Measurements from ENCODE around the gene SLC45A3. TPM values are rescaled to one million over a fixed set of nuclear protein-coding genes. Genes with fewer than 3 reads are reported as not detected.

The SLC45A3 gene
- polyA plus RNA-seq, 1 donor (not counting 4 experiments of a cell fraction or from before 2014, with no cell fraction given), result 2.5 TPM

- Histone ChIP-seq H3K27ac (ENCODE audit: control insufficient read depth, insufficient read depth, low read length) (no peak overlapping the region), H3K4me2 (ENCODE audit: control insufficient read depth, extremely low read depth, insufficient read depth, low read depth, low read length) (no peak overlapping the region), H3K27me3 (ENCODE audit: control insufficient read depth, extremely low read depth, insufficient read depth, low read length) (no peaks in the 10 kb centered on the region), H3K4me3 (ENCODE audit: control insufficient read depth in 2 of 3, extremely low read depth in 1 of 3, insufficient read depth in 2 of 3, low read depth in 1 of 3, low read length in 3 of 3) (no peak overlapping the region), H3K79me2 (ENCODE audit: control insufficient read depth, insufficient read depth, low read length) (no peaks in the 10 kb centered on the region), H3K9me1 (ENCODE audit: control insufficient read depth, extremely low read depth, insufficient read depth, low read length) (no peaks in the 10 kb centered on the region), H2AFZ (ENCODE audit: control insufficient read depth, low read length) (no peak overlapping the region), H3K9me3 (ENCODE audit: control insufficient read depth, low read depth, low read length) (no peaks in the 10 kb centered on the region), H3K4me1 (ENCODE audit: control insufficient read depth, extremely low read depth, insufficient read depth, low read length) (no peaks in the 10 kb centered on the region), H3K36me3 (ENCODE audit: control insufficient read depth in 2 of 2, extremely low read depth in 1 of 2, insufficient read depth in 2 of 2, low read length in 2 of 2) (no peaks in the 10 kb centered on the region), H3K9ac (ENCODE audit: control insufficient read depth, extremely low read depth, insufficient read depth, low read length) (no peak overlapping the region), H4K20me1 (ENCODE audit: control insufficient read depth, extremely low read depth, insufficient read depth, low read length) (no peaks in the 10 kb centered on the region)
- DNase-seq (ENCODE audit: low read depth, low spot score), result no peak
- TF ChIP-seq EZH2 (IDR thresholded peaks at IDR 0.05; ENCODE audit: low read length), result no peak
- no peak for TF ChIP-seq CTCF (optimal IDR thresholded peaks at IDR 0.05 in 1 of 3, IDR thresholded peaks at IDR 0.05 in 1 of 3, conservative IDR thresholded peaks at IDR 0.05 in 1 of 3; ENCODE audit: extremely low read depth in 1 of 3, insufficient read depth in 2 of 3, low read length in 3 of 3)
- FAIRE-seq, result no peak
- dilution Hi-C loops (cut with MboI; ENCODE audit: extremely low pct_ligation_motif_present, low sequenced_read_pairs), result no loop called here
Measured at GRCh38 chr1:205693421-205693991, 13.2 kb upstream of the SLC45A3 start.

- Histone ChIP-seq H3K4me2 (ENCODE audit: control insufficient read depth, extremely low read depth, insufficient read depth, low read depth, low read length) (no peak overlapping the region), H3K9me1 (ENCODE audit: control insufficient read depth, extremely low read depth, insufficient read depth, low read length) (no peaks in the 10 kb centered on the region), H3K9me3 (ENCODE audit: control insufficient read depth, low read depth, low read length) (no peaks in the 10 kb centered on the region), H3K27me3 (ENCODE audit: control insufficient read depth, extremely low read depth, insufficient read depth, low read length) (peaks cover 4% of the 10 kb centered on the region), H3K4me1 (ENCODE audit: control insufficient read depth, extremely low read depth, insufficient read depth, low read length) (no peaks in the 10 kb centered on the region), H3K79me2 (ENCODE audit: control insufficient read depth, insufficient read depth, low read length) (no peaks in the 10 kb centered on the region), H2AFZ (ENCODE audit: control insufficient read depth, low read length) (no peak overlapping the region), H3K27ac (ENCODE audit: control insufficient read depth, insufficient read depth, low read length) (no peak overlapping the region), H4K20me1 (ENCODE audit: control insufficient read depth, extremely low read depth, insufficient read depth, low read length) (no peaks in the 10 kb centered on the region), H3K4me3 (ENCODE audit: control insufficient read depth in 2 of 3, extremely low read depth in 1 of 3, insufficient read depth in 2 of 3, low read depth in 1 of 3, low read length in 3 of 3) (no peak overlapping the region), H3K36me3 (ENCODE audit: control insufficient read depth in 2 of 2, extremely low read depth in 1 of 2, insufficient read depth in 2 of 2, low read length in 2 of 2) (no peaks in the 10 kb centered on the region), H3K9ac (ENCODE audit: control insufficient read depth, extremely low read depth, insufficient read depth, low read length) (no peak overlapping the region)
- FAIRE-seq (no peak), DNase-seq (ENCODE audit: low read depth, low spot score) (no peak)
- no peak for TF ChIP-seq EZH2 (IDR thresholded peaks at IDR 0.05; ENCODE audit: low read length)
- no peak for TF ChIP-seq CTCF (optimal IDR thresholded peaks at IDR 0.05 in 1 of 3, IDR thresholded peaks at IDR 0.05 in 1 of 3, conservative IDR thresholded peaks at IDR 0.05 in 1 of 3; ENCODE audit: extremely low read depth in 1 of 3, insufficient read depth in 2 of 3, low read length in 3 of 3)
- dilution Hi-C loops (cut with MboI; ENCODE audit: extremely low pct_ligation_motif_present, low sequenced_read_pairs), result no loop called here
Measured at GRCh38 chr1:205692423-205692822, 12.1 kb upstream of the SLC45A3 start.

Measured in keratinocyte (primary cell).